ENCODE data around the gene SRD5A1. TPM values are rescaled to one million over a fixed set of nuclear protein-coding genes. Genes with fewer than 3 reads are reported as not detected.

The SRD5A1 gene
- total RNA-seq, 4 donors from 2014 or later: 34.1 to 126 (median 80.1) TPM

GRCh38 chr5:6699357-6699756 is 66.1 kb downstream of the SRD5A1 start:
- intact Hi-C loops (cut with DNase I): no loop called here
- no peak for DNase-seq
- WGBS, 2 donors: 91 to 100% methylated on average over 1 of the region's 1 CpG
- H3K4me3 ChIP-seq: no peak overlapping the region
- peaks cover 2 to 8% (median 6%) of the 10 kb centered on the region in 3 donors for H3K4me1 ChIP-seq
- no peaks in the 10 kb centered on the region for H3K9me3 ChIP-seq
- H3K27me3 ChIP-seq: peaks cover 0 to 20% (median 0%) of the 10 kb centered on the region in 4 donors
- no peak overlapping the region for H3K27ac ChIP-seq
- no peak for TF ChIP-seq CTCF (IDR thresholded peaks at IDR 0.05)
- TF ChIP-seq POLR2A (IDR thresholded peaks at IDR 0.05): no peak
- no peaks in the 10 kb centered on the region for H3K36me3 ChIP-seq

GRCh38 chr5:6700074-6700684 is 66.9 kb downstream of the SRD5A1 start:
- H3K4me1 ChIP-seq: peaks cover 10 to 17% (median 14%) of the 10 kb centered on the region in 3 donors
- H3K36me3 ChIP-seq: no peaks in the 10 kb centered on the region
- H3K27ac ChIP-seq: no peak overlapping the region
- 35 to 38% methylated on average over 11 of the region's 11 CpGs for WGBS, 2 donors
- H3K4me3 ChIP-seq: no peak overlapping the region
- H3K27me3 ChIP-seq: peaks cover 0 to 20% (median 0%) of the 10 kb centered on the region in 4 donors
- intact Hi-C loops (cut with DNase I): no loop called here
- TF ChIP-seq CTCF (IDR thresholded peaks at IDR 0.05) (no peak), POLR2A (IDR thresholded peaks at IDR 0.05) (no peak)
- no peaks in the 10 kb centered on the region for H3K9me3 ChIP-seq
- no peak for DNase-seq

- H3K4me1 ChIP-seq: peaks cover 10 to 23% (median 14%) of the 10 kb centered on the region in 3 donors
- DNase-seq: no peak
- no peak overlapping the region for H3K4me3 ChIP-seq
- no peak overlapping the region for H3K27ac ChIP-seq
- TF ChIP-seq CTCF (IDR thresholded peaks at IDR 0.05): no peak
- TF ChIP-seq POLR2A (IDR thresholded peaks at IDR 0.05): no peak
- H3K27me3 ChIP-seq: peaks cover 0 to 20% (median 0%) of the 10 kb centered on the region in 4 donors
- WGBS, 2 donors: 67 to 89% methylated on average over 6 to 7 of the region's 12 CpGs
- no peaks in the 10 kb centered on the region for H3K36me3 ChIP-seq
- intact Hi-C loops (cut with DNase I): no loop called here
- no peaks in the 10 kb centered on the region for H3K9me3 ChIP-seq
These were observed 67.6 kb downstream of the SRD5A1 start for GRCh38 chr5:6700685-6701355.

GRCh38 chr5:6701491-6701890 is 68.3 kb downstream of the SRD5A1 start:
- peaks cover 10 to 25% (median 14%) of the 10 kb centered on the region in 3 donors for H3K4me1 ChIP-seq
- WGBS, 2 donors: 66 to 73% methylated on average over 6 to 12 of the region's 12 CpGs
- H3K9me3 ChIP-seq: no peaks in the 10 kb centered on the region
- no peak overlapping the region for H3K4me3 ChIP-seq
- no peak overlapping the region for H3K27ac ChIP-seq
- no peak for DNase-seq
- intact Hi-C loops (cut with DNase I): no loop called here
- TF ChIP-seq POLR2A (IDR thresholded peaks at IDR 0.05): no peak
- TF ChIP-seq CTCF (IDR thresholded peaks at IDR 0.05): no peak
- peaks cover 0 to 20% (median 0%) of the 10 kb centered on the region in 4 donors for H3K27me3 ChIP-seq
- no peaks in the 10 kb centered on the region for H3K36me3 ChIP-seq

- H3K27ac ChIP-seq: no peak overlapping the region
- peaks cover 10 to 25% (median 14%) of the 10 kb centered on the region in 3 donors for H3K4me1 ChIP-seq
- DNase-seq: no peak
- no peaks in the 10 kb centered on the region for H3K9me3 ChIP-seq
- intact Hi-C loops (cut with DNase I): no loop called here
- TF ChIP-seq CTCF (IDR thresholded peaks at IDR 0.05): no peak
- no peak for TF ChIP-seq POLR2A (IDR thresholded peaks at IDR 0.05)
- H3K27me3 ChIP-seq: peaks cover 0 to 20% (median 0%) of the 10 kb centered on the region in 4 donors
- H3K4me3 ChIP-seq: no peak overlapping the region
- H3K36me3 ChIP-seq: no peaks in the 10 kb centered on the region
- whole genome bisulfite sequencing, 2 donors: 95 to 97% methylated on average over 6 of the region's 6 CpGs
These were observed 69.4 kb downstream of the SRD5A1 start for GRCh38 chr5:6702633-6703032.
